GM12878 (cell line): ENCODE data around the gene ARHGAP45. TPM values are rescaled to one million over a fixed set of nuclear protein-coding genes. Genes with fewer than 3 reads are reported as not detected.
A peak's percentile ranks its signal among the peaks of the same experiment; 100 is the strongest.

Source experiments
- ATAC-seq: fragments of 200-7000 bp; cut with Tn5 transposase; 3 replicates; pipeline ENCODE4 v1.9.1; 2020; ENCODE audit warnings: mild to moderate bottlenecking, moderate library complexity
- BruUV-seq: library from RNA; stranded (reverse); fragments of 400-500 nt; replicated peaks from 2 replicates; lab custom pipeline; 2021; lab: Mats Ljungman, UMichigan
- CTCF ChIA-PET: fragments of 300-600 bp; sonication (Branson Sonifier 250); formaldehyde crosslinking; extraction: SDS; loops from one replicate; lab custom pipeline; 2021; ENCODE audit warnings: inconsistent platforms; lab: Yijun Ruan, JAX
- POLR2A ChIA-PET: fragments of 350-600 bp; formaldehyde crosslinking; extraction: SDS; loops from one replicate; lab custom pipeline; 2021; ENCODE audit warnings: inconsistent platforms; lab: Charles Lee
- RAD21 ChIA-PET: fragments of 300-600 bp; sonication (Branson Sonifier 250); formaldehyde crosslinking; loops from one replicate; lab custom pipeline; 2023; ENCODE audit warnings: antibody characterized with exemption; ENCODE audit not compliant: unreplicated experiment; lab: Charles Lee
- SMC1A ChIA-PET: fragments of 300-600 bp; sonication (Branson Sonifier 250); formaldehyde crosslinking; loops from one replicate; lab custom pipeline; 2023; ENCODE audit not compliant: unreplicated experiment, uncharacterized antibody; lab: Charles Lee
- DNase-seq: peaks from one replicate; pipeline ENCODE4 v3.0.0-alpha.2; 2011; ENCODE audit warnings: low read depth, low spot score
- FAIRE-seq: peaks from 3 replicates; lab custom pipeline; 2011; peaks lifted over from hg19 to GRCh38; lab: Jason Lieb, UNC
- H2AFZ ChIP-seq: 2 replicates; pipeline ENCODE4 v1.6.0; 2011; ENCODE audit warnings: low read depth, low read length, control low read depth; ENCODE audit not compliant: control insufficient read depth
- H3K27ac ChIP-seq: 2 replicates; pipeline ENCODE4 v1.5.1; 2011; ENCODE audit warnings: control low read depth; ENCODE audit not compliant: control insufficient read depth, insufficient read depth
- H3K27me3 ChIP-seq, 2 experiments: replicated peaks in 1 of 2; 2 replicates each; pipeline versions ENCODE4 v1.6.0 to v1.6.1; 2011; ENCODE audit warnings: low read length in 1 of 2; ENCODE audit not compliant: control insufficient read depth in 2 of 2, insufficient read depth in 2 of 2
- H3K36me3 ChIP-seq, 2 experiments: 2 replicates each; pipeline ENCODE4 v1.5.1; 2011; ENCODE audit warnings: low read length in 1 of 2; ENCODE audit not compliant: control insufficient read depth in 2 of 2, insufficient read depth in 2 of 2
- H3K4me1 ChIP-seq: 2 replicates; pipeline ENCODE4 v1.6.1; 2011; ENCODE audit warnings: mild to moderate bottlenecking, low read length, moderate library complexity, mixed read lengths; ENCODE audit not compliant: control insufficient read depth, insufficient read depth
- H3K4me2 ChIP-seq: 2 replicates; pipeline ENCODE4 v1.6.0; 2011; ENCODE audit warnings: control low read depth; ENCODE audit not compliant: control insufficient read depth, insufficient read depth
- H3K4me3 ChIP-seq: fragments of 200-600 bp; sonication (generic); 2 replicates; pipeline ENCODE4 v1.5.1; 2016
- H3K79me2 ChIP-seq: 2 replicates; pipeline ENCODE4 v1.6.0; 2011; ENCODE audit warnings: low read length; ENCODE audit not compliant: control insufficient read depth, insufficient read depth
- H3K9ac ChIP-seq: 2 replicates; pipeline ENCODE4 v1.8.0; 2011; ENCODE audit warnings: low read length, control low read depth, mixed read lengths; ENCODE audit not compliant: control insufficient read depth, insufficient read depth
- H3K9me3 ChIP-seq: replicated peaks from 3 replicates; pipeline ENCODE4 v1.5.1; 2011; ENCODE audit warnings: mild to moderate bottlenecking, low read length; ENCODE audit not compliant: control insufficient read depth, insufficient read depth
- H4K20me1 ChIP-seq: 2 replicates; pipeline ENCODE4 v1.6.0; 2011; ENCODE audit not compliant: control insufficient read depth, insufficient read depth
- ATF2 ChIP-seq: IDR thresholded peaks from 2 replicates; pipeline ENCODE4 v1.6.1; 2012; ENCODE audit warnings: low read length, inconsistent platforms
- BRCA1 ChIP-seq: IDR thresholded peaks from 2 replicates; pipeline ENCODE4 v1.6.1; 2011; ENCODE audit warnings: low read depth, low read length, improper control_type of control experiment
- CBFB ChIP-seq: IDR thresholded peaks from 2 replicates; pipeline ENCODE4 v1.6.1; 2016; ENCODE audit warnings: antibody characterized with exemption, low read depth
- ELK1 ChIP-seq: IDR thresholded peaks from 2 replicates; pipeline ENCODE4 v1.6.1; 2012; ENCODE audit warnings: low read depth, low read length, improper control_type of control experiment
- GABPA ChIP-seq: IDR thresholded peaks from 2 replicates; pipeline ENCODE4 v1.6.1; 2014; ENCODE audit warnings: antibody characterized with exemption, low read depth, mild to moderate bottlenecking, inconsistent platforms
- IKZF1 ChIP-seq: fragments of 450-650 bp; conservative IDR thresholded peaks from 2 replicates; pipeline ENCODE4 v1.6.1; 2017; ENCODE audit warnings: antibody characterized with exemption, mild to moderate bottlenecking
- IKZF2 ChIP-seq, 2 experiments: fragments of 450-650 bp; IDR thresholded peaks; 2 replicates each; pipeline ENCODE4 v1.6.1; 2017; ENCODE audit warnings: mild to moderate bottlenecking in 2 of 2, moderate library complexity in 2 of 2
- MTA3 ChIP-seq: IDR thresholded peaks from 2 replicates; pipeline ENCODE4 v1.6.1; 2012; ENCODE audit warnings: low read length, inconsistent platforms, borderline replicate concordance
- POU2F2 ChIP-seq: IDR thresholded peaks from 3 replicates; pipeline ENCODE4 v1.6.1; 2011; ENCODE audit warnings: low read depth, mild to moderate bottlenecking, low read length, borderline replicate concordance
- SIX5 ChIP-seq: IDR thresholded peaks from 2 replicates; pipeline ENCODE4 v1.6.1; 2011; ENCODE audit warnings: mild to moderate bottlenecking, low read depth, low read length, moderate library complexity; ENCODE audit not compliant: severe bottlenecking
- SMAD5 ChIP-seq: IDR thresholded peaks from 2 replicates; pipeline ENCODE4 v1.6.1; 2016; ENCODE audit warnings: antibody characterized with exemption, low read depth
- ZBTB4 ChIP-seq: fragments of 450-650 bp; formaldehyde crosslinking; IDR thresholded peaks from 2 replicates; pipeline ENCODE4 v1.4.0; 2022; ENCODE audit warnings: mild to moderate bottlenecking, moderate library complexity
- ZNF622 ChIP-seq: fragments of 450-650 bp; IDR thresholded peaks from 2 replicates; pipeline ENCODE4 v1.6.1; 2017; ENCODE audit warnings: mild to moderate bottlenecking, inconsistent platforms
- WGBS: methylation state at CpG from one replicate; pipeline ENCODE4 v1.1.6; 2016; ENCODE audit warnings: low lambda C conversion rate; ENCODE audit not compliant: insufficient replicate concordance, insufficient coverage; ENCODE audit errors: missing lambda C conversion rate; 5-methylcytosine and 5-hydroxymethylcytosine counted together
- in situ Hi-C: fragments of 300-500 bp; cut with MboI; formaldehyde crosslinking; loops from 9 replicates; pipeline ENCODE4 v1.14.3; 2018; ENCODE audit warnings: mixed read lengths
- intact Hi-C: fragments of 100-400 bp; cut with micrococcal nuclease; formaldehyde crosslinking; loops from one replicate; pipeline ENCODE4 v1.14.2; 2022; ENCODE audit not compliant: unreplicated experiment
- polyA plus RNA-seq, 11 experiments: library from polyadenylated mRNA; depleted of rRNA in 4 of 11; unstranded in 6 of 11; stranded (reverse) in 5 of 11; fragments of >200 nt; fragmentation: Nextera tagmentation in 4 of 11; fragmentation: Illumina TruSeq in 1 of 11; extraction: Ambion mirVana in 4 of 11; extraction: Trizol in 1 of 11; gene quantifications; 1 replicate in 1 of 11; 2 replicates in 10 of 11; pipeline versions ENCODE4 v1.2.1 to v1.2.3, GENCODE V29; 2011 to 2016; ENCODE audit warnings: inconsistent platforms in 2 of 11, missing spikeins in 2 of 11, low read depth in 1 of 11
- total RNA-seq, 4 experiments: library from RNA; depleted of rRNA in 3 of 4; stranded (reverse); fragments of >200 nt in 3 of 4; fragmentation: Illumina TruSeq in 1 of 4; extraction: Trizol in 1 of 4; gene quantifications; 2 replicates each; pipeline versions ENCODE4 v1.2.1 to v1.2.3, GENCODE V29; 2013 to 2021
- TF ChIP-seq, protein P1 (sequence below): fragments of 450-650 bp; IDR thresholded peaks from 2 replicates; pipeline ENCODE4 v1.6.1; 2017; ENCODE audit warnings: antibody characterized with exemption, mild to moderate bottlenecking, moderate library complexity

Gene ARHGAP45
- total and polyA plus RNA-seq, 10 of the 15 experiments (the other 5 are each of a cell fraction or from before 2014, with no cell fraction given) = 1.4 to 151 (median 59.9) TPM

DNA sequence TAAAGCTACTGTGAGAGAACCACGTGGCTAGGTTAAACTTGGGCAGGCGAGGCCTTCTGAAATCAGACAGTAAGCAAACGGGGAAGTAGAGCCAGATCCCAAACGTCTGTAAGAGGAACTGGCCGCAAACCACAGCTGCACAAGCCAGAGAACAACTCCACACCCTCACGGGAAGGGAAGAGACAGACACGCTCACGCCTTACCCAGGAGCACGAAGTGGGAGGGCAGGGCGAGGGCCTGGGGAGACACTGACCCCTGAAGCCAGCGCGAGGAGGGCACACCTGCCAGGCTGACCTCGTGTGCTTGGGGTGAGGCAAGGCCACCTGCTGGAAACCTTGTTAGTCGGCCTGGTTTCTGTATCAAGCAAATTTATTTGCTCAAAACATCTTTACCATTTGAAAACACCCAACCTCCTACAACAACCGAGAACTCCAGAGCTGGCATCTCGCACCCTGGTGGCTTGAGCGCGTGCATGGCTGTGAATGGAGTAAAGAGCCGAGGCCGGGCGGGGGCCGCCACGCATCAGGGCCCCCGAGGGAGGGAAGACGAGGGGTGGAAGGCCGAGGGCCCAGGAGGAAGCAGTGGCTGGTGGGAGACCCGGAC, 20.9 kb downstream of the ARHGAP45 start:
- H3K4me2 ChIP-seq = peak overlapping the region; percentile 50; the same call in 1 of the 2 replicates
- in situ Hi-C loops = no loop called here
- SMC1A ChIA-PET = interaction anchor here (1.0 to 3.0 kb wide), 4 partner anchors 9 to 21 kb away, joined by 3 to 14 read pairs (median 7); partner anchors contain the start of gene ARHGAP45
- intact Hi-C loops = no loop called here
- FAIRE-seq = peak; percentile 74
- peaks cover 29% of the 10 kb centered on the region for H3K4me1 ChIP-seq
- peak overlapping the region; percentile 83 for H3K27ac ChIP-seq
- BruUV-seq = TSS peak; percentile 48
- ATAC-seq = peak; percentile 66
- peaks cover 15 to 52% of the 10 kb centered on the region in 2 experiments for H3K36me3 ChIP-seq
- H3K79me2 ChIP-seq = peaks cover 1% of the 10 kb centered on the region
- RAD21 ChIA-PET = interaction anchor here (0.6 to 1.7 kb wide), 5 partner anchors 10 to 170 kb away, joined by 3 to 8 read pairs (median 4); partner anchors contain the start of gene ARHGAP45
- no peak overlapping the region for H2AFZ ChIP-seq
- 7% methylated on average over 27 of the region's 27 CpGs for WGBS
- peak overlapping the region; percentile 48 for H3K9ac ChIP-seq
- POLR2A ChIA-PET = interaction anchor here (0.5 to 4.9 kb wide), 3 partner anchors 8 to 61 kb away, joined by 3 to 23 read pairs (median 7); partner anchors contain the start of gene CNN2
- H3K27me3 ChIP-seq = no peaks in the 10 kb centered on the region
- no peak overlapping the region for H3K4me3 ChIP-seq
- CTCF ChIA-PET = interaction anchor here (0.7 to 1.2 kb wide), 4 partner anchors 10 to 30 kb away, joined by 3 to 5 read pairs (median 4); no protein-coding TSS in a partner anchor
- H3K9me3 ChIP-seq = no peaks in the 10 kb centered on the region
- DNase-seq = no peak
- H4K20me1 ChIP-seq = no peaks in the 10 kb centered on the region
- TF ChIP-seq POU2F2 = peak; percentile 79; the same call in 2 of the 3 replicates
- no peak for TF ChIP-seq BRCA1
- peak; percentile 35; the same call in 1 of the 2 replicates for TF ChIP-seq CBFB
- no peak for TF ChIP-seq ZNF622
- TF ChIP-seq IKZF1 = peak; percentile 68
- TF ChIP-seq GABPA = no peak
- TF ChIP-seq MTA3 = peak; percentile 77; the same call in 1 of the 2 replicates
- TF ChIP-seq, protein P1, sequence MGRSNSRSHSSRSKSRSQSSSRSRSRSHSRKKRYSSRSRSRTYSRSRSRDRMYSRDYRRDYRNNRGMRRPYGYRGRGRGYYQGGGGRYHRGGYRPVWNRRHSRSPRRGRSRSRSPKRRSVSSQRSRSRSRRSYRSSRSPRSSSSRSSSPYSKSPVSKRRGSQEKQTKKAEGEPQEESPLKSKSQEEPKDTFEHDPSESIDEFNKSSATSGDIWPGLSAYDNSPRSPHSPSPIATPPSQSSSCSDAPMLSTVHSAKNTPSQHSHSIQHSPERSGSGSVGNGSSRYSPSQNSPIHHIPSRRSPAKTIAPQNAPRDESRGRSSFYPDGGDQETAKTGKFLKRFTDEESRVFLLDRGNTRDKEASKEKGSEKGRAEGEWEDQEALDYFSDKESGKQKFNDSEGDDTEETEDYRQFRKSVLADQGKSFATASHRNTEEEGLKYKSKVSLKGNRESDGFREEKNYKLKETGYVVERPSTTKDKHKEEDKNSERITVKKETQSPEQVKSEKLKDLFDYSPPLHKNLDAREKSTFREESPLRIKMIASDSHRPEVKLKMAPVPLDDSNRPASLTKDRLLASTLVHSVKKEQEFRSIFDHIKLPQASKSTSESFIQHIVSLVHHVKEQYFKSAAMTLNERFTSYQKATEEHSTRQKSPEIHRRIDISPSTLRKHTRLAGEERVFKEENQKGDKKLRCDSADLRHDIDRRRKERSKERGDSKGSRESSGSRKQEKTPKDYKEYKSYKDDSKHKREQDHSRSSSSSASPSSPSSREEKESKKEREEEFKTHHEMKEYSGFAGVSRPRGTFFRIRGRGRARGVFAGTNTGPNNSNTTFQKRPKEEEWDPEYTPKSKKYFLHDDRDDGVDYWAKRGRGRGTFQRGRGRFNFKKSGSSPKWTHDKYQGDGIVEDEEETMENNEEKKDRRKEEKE = no peak
- TF ChIP-seq SIX5 = no peak
- TF ChIP-seq SMAD5 = 0 out of 2 replicates have a peak, but pooled peaks have one; percentile 30
- TF ChIP-seq ZBTB4 (CRISPR knock-in tag) = no peak
- TF ChIP-seq ELK1 = no peak
- TF ChIP-seq ATF2 = peak; percentile 49; the same call in 1 of the 2 replicates
- TF ChIP-seq IKZF2 (IDR thresholded peaks at IDR 0.05) = peak; percentile 60 to 65; a peak in 2 of 4 replicates
